Left kidney (tissue), 2 donors: ENCODE results near the gene JAZF1. TPM values are rescaled to one million over a fixed set of nuclear protein-coding genes. Genes with fewer than 3 reads are reported as not detected.
A peak's percentile ranks its signal among the peaks of the same experiment; 100 is the strongest.

ENCODE experiments used
- DNase-seq: peaks from one replicate; pipeline ENCODE4 v3.0.0-alpha.2; 2013
- polyA plus RNA-seq: library from polyadenylated mRNA; unstranded; fragments of 120-200 nt; gene quantifications from one replicate; pipeline ENCODE4 v1.2.1, GENCODE V29; 2013; ENCODE audit not compliant: insufficient read length

JAZF1 gene
- polyA plus RNA-seq, 1 donor: 12.6 TPM

DNA sequence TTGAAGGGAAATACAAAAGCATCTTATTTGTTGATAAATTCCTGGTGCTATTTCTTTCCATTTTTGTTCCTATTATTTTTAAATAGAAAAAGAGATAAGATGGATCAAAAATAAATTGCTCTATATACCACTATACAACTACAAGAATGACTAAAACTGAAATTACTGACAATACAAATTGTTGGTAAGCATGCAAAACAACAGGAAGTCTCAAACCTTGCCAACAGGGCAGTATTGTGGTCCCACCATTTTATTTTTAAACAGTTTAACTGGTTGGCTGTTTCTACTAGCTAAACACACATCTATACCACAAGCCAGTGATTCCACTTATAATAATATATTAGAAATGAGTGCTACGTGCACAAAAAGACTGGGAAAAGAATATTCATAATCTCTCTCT lies 213.0 kb downstream of the JAZF1 start:
- no peak for DNase-seq

DNA sequence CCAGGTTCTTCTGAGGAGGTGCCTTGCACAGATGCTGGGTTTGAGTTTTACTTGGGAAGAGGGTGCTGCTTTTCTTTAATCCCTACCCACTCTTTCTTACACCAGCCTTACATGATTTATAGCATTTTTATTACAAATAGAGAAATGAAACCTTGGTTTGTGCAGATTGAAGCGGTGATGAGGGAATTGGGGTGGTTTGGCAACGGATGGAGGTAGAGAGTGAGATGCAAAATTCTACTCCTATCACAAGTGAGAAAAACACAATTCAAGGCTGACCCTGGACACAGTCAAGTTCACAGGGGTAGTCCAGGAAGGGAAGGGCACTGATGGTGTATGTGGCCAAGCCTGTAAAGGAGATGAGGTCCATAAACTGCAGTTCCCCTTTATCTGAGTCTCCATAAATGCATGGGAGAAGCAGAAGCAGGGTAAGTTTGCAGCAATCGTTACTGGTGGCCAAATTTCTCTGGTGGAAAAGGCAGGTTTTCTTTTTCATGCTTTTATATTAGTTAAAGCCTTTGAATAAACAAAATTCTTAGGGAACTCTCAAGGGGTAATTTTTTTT lies 214.3 kb downstream of the JAZF1 start:
- no peak for DNase-seq

DNA sequence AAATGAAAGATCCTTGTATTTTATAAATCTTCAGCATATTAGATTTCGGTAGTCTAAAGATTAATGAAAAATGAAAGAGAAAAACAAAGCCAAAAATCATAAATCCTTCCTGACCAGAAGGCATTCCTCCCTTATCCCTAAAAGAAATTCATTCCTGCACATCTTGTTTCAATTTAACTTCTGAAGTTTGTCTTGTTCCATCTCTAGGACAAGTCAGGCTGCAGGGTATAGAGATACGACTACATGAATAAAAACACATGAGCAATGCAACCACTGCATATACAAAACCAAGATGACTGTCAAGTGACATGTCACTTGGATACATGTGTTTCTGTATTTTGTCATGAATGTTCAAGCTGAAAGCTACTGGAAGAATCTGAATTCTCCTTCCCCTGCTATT lies 214.9 kb downstream of the JAZF1 start:
- no peak for DNase-seq

DNA sequence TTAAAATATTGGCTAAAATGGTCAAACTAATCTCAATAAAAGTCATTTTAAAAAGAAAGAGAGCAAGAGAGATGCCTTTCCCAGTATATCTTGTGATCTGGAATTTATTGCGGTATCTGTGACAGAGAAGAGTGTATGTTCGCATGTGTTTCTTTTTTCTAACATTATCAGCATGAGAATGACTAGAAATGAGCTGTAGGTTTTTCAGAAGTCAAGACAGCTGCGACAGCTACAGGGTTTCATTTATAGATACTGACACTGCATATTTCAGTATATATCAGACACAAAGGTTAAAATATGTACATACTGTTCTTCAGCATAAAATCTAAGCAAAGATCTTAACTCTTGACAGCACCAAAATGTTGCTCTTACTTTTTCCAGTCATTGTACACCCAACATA lies 215.8 kb downstream of the JAZF1 start:
- no peak for DNase-seq

DNA sequence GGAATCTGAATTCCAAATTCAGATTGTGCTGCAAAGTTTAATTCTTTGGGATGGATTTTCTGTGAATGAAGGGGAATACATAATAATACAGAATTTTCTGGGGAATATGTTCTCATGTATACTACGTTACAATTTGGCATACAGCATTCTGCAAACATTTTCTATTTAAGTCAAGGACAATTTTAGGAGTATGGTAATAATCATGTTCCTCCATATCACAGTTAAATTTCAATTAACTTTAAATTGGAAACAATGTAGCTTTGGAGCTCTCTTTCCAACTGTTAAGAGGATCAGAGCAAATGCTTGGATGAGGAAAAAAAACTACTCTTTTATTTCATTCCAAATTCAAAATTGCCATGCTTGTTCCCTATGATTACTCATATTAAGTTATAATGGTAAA lies 217.5 kb downstream of the JAZF1 start:
- DNase-seq: no peak

DNA sequence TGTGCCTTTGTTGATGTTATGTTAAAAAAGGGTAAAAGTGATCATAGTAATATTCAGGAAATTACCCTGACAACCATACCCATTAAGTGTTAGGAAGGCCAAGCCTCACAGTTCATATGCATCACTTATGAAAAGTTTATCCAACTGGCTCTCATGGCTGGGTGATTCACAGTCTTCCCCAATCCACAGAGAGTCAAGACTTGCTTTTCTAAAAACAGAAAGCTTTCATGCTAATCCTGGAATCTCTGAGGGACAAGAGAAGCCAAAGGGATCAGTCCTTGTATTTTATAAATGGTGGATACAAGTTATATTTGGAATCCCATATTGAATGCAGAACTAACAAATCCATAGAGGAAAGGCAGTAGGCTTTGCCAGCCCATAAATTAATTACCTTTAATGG lies 218.3 kb downstream of the JAZF1 start:
- DNase-seq: no peak

DNA sequence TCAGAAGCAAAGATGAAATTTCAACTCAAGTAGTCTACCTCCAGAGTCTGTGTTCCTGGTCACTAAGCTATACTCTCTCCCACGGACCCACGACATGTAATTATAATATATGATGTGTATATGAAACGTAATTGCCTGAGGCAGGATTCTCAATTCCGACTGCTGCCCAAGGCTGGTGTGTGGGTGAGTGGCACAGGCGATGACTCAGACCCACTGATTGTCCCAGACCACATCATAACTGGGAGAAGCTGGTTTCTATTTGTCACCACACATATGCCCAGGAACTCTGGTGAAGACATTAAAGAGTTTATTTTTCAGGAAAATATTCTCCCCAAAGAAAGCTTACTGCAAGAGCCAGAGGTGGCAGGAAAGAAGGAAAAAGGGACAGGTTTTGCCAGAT lies 219.3 kb downstream of the JAZF1 start:
- no peak for DNase-seq

DNA sequence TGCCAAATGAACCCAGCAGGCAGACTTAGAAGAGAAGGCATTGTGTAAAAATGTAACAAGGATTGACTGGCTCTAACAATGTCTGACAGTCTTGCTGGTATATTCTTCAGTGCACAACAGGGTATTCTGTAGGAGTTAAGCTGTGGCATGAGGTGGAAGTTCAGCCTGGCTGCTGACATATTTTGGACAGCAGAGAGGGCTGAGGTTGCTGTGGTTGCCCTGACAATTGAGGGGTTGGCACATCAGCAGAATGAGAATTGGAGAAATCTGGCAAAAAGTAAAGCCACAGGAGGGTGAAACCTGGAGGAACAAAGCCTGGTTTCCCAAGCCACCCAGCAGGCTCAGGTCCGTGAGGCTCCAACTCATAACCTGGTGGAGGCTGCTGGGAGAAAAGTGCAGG lies 220.2 kb downstream of the JAZF1 start:
- DNase-seq: no peak

DNA sequence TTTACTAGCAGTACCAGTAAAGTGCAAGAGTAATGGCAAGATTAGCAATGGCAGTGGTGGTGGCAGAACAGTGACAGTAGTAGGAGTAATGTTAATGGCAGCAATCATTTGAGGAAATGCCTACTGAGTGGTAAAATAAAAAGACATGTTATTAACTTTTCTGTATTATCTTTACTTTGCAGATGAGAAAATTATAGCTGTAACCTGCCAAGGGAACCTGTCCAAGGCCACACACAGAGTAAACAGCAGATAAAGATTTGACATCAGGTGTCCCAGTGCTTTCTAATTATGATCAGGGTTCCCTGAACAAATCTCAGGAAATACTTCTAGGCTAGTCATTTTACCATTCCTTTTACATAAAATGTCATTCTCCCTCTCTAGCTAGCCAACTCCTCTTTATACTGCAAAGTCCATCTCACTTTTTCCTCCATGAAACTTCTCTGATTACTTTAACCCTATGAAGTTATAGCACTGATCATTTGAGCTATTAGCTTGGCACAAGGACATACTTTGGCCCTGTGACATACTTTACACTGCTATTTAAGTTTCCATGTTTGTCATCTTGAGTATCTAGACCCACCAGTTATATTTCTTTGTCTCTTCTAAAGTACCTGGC lies 221.6 kb downstream of the JAZF1 start:
- DNase-seq: no peak

DNA sequence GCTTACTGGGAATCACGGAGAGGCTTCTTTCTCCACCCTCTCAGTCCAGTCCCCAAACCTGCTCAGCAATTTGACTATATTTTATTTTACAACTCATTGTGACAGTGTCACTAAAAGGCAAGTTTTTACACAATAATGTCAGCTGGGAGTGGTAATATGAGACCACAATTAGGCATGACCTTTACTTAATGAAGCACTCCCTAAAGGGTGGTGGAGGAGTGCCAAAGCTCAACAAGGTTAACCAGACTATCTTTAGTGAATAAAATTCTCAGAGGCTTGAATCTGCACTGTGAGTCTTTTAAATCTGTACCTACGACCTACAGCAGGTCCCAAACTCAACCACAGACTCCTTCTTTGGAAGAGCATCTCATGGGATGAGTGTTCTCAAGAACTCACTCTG lies 225.0 kb downstream of the JAZF1 start:
- DNase-seq: no peak

DNA sequence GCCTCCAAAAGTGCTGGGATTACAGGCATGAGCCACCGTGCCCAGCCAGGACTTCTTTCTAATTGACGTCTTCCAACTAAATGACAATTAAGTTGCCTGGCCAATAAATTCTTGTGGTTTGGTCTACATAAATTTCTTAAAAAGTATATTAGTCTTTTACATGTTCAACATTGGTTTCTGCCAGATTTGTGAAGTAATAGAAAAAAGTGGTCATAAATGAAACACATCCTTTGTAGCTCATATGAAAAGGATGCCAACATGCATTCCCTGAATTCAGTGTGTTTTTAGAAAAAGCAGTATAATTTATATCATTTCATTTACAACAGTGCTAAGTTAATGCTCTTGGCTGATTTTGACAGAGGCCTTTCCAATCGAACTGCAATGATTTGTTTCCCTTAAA lies 225.6 kb downstream of the JAZF1 start:
- no peak for DNase-seq

DNA sequence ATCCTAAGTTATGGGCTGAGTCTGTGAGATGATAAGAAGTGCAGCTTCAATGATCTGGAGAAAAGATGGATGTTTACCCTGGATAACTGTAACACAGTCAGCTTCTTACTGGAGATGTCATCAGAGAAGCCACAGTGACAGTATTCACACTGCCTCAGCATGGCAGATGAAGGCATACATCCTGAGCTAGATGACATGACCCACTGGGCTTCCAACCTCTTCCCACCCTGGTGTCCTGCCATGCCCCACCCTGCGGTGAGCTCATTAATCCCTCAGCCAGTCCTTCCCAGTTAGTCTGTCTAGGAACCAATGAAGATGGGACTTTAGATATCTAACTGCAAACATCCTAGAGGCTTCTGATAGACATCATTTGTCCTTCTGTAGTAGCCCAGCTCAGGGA lies 226.8 kb downstream of the JAZF1 start:
- DNase-seq: no peak

DNA sequence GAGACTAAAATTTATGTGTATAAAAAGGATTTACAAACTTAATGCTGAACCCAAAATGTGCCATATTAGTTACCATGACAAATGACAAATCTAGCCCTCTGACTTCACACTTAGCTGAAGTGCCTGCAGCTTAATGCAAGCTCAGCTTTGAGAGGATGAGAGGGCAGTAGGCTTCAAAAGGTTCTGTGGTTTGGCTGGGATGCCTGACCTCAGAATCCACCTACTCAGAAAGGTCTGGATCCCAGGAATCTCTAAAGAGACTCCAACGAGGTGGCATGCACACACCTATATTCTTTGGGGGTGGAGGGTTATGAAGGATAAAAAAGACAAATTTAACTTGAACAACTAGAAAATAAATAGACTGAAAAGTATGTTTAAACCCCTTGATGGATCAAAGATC lies 227.2 kb downstream of the JAZF1 start:
- no peak for DNase-seq

DNA sequence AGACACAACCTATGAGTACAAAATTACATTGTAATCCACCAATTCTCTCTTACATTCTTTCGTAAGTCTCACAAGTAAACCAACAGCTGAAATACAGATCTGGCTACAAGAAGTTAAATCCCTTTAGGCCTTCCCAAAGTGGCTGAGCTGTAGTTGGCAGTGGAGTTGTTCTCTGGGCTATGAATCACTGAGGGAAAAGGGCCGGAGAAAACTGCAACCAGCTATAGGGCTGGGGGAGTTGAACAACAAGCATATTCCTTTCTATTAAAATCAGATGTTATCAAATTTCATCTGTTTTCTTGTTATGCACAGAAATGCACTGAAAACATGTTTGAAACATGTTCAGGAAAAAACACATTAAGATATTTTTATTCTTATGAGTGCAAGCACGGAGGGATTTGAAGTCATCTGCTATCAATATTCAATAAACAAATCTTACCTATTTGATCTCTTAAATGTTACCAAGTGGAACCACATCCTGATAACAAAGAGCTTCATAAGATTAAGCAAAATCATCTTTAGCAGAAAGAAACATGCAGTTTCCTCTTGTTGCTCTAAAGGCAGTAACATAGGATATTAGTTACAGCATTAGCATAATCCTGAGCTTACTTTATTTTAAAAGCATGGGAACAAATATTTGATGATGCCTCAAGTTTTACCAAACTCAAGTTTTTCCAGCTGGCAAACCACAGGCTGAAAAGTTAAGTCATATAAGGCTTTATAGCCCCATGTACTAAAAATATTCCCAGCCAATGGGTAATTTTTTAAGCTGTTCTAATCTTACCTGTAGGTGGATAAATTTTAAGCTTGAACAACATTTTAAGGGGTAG lies 227.9 kb downstream of the JAZF1 start:
- no peak for DNase-seq

DNA sequence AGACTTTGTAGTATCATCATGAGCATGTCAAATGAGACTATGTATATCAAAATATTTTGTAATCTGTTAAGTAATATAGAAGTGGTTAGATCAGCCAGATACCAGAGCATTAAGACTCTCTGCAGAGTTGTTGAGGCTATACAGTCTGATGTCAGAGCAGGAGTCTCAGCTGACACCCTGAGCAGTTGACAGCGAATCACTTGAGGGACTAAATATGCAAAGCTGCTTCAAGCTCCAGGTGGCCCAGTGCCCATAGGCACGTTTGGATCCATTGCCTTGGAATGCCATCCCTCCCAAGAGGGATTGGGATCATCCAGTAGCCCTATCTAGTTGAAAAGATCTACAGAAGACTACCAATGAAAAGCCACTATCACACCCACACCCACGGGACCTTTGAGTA lies 230.5 kb downstream of the JAZF1 start:
- DNase-seq: no peak

DNA sequence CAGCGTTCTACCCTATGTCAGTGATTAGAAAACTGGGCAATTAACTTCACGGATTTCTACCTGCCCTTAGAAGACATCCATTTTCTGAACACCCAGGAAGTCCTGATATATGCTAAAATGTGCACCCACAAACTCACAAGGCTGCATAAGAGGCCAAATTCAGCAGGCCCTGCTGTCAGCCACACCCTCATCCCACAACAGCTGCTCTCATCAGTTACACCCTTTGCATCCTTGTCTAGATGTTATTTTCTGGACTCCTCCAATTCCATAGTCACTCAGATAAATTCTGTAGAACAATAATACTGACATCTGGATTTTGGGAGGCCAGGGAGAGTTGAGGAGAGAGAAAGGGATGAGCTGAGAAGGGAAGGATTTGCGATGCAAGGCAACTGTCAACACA lies 231.7 kb downstream of the JAZF1 start:
- DNase-seq: no peak

DNA sequence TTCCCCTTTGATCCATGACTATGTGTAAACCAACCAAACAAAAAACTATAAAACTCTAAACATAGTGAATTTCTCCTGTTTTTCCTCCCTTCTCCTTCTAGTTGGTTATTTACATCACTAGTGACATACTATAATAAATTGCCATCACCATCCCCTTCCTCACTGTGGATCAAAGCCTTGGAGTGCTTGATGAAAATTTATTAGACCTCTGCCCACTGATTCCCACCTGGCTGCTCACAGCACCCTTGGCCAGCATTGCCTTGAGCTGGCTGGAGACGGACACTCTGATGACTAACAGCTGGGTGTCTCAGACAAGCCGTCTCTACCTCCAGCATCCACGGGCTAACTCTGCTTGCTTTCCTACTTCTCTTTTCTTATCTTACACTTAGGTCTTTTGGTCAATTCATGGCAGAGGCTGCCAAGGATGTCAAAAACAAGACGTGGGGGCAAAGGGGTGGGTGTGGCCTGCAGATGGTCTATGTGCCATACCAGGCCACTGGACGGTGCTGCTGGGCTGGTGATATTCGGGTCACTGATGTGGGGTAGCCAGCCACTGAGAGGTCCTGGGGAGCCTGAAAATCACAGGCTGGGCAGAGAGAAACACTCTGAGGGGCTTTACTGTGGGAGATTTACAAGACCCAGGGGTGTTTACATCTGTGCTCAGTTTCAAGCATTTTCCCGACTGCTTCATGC lies 232.9 kb downstream of the JAZF1 start:
- DNase-seq: peak; percentile 65

DNA sequence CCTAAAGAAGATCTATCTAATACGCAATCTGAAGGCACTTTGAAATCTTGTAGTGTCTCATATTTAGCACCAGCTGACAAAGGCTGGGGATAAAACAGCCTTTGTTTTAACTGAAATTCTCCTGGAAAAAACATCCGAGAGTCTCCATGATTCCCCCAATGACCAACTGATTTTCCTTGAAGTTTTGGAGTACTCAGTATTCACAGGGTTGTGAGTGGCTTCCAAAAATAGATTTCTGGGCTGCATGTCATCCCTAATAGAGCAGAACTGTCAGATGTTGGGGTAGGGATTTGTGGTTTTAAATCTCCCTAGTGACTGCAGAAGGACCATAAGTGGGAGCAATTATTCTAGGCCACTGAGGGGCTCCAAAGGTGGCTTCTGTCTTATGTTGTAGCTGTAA lies 234.2 kb downstream of the JAZF1 start:
- no peak for DNase-seq

DNA sequence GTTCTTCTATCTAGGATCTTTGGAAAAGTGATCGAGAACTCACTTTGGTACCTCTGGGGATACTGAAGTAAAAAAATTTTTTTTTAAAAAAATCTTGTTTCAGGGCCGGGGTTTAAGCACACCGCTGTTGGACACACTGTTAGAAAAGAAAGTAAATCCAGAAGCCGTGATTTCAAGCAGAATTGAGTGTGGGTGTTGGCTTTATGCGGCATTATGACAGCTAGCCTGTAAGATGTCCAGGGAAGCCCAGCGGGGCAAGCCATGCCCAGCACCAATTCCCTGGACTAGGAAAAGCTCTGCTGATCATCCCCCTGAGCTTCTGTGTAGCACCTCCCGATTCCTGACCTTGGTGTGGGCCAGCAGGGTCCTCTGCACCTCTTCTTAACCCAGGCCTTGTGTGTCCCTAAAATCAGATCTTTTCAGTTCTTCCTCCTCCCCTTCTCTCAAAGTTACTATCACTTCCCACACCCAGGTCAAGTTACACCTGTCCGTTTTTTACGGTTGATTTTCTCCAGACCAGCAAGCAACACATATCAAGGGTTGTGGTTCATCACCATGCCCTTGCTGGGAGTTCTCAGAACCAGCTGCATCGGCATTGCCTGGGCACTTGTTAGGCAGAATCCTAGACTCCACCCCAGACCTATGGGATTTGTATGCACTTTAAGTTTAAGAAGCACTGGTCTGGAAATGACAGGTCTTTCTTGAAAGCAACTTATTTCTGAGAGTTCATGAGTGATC lies 235.4 kb downstream of the JAZF1 start:
- DNase-seq: no peak

DNA sequence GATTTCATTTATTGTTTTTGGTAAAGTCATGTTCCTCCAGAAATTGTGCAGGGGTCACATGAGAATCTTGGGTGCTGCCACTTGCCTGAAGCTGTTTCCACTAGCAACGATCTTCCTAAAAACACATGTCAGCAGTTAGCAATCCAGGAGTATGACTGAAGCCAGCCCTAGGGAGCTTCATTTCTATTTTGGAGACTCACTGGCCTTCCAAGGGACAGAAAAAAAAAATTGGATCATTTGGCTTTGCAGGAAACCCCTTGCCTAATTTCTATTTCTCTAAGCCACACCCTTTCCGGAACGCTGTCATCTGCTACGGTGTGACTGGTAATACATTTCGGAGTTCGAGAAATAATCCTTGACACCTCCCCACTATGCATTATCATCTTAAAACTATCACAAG lies 236.0 kb downstream of the JAZF1 start:
- DNase-seq: no peak

DNA sequence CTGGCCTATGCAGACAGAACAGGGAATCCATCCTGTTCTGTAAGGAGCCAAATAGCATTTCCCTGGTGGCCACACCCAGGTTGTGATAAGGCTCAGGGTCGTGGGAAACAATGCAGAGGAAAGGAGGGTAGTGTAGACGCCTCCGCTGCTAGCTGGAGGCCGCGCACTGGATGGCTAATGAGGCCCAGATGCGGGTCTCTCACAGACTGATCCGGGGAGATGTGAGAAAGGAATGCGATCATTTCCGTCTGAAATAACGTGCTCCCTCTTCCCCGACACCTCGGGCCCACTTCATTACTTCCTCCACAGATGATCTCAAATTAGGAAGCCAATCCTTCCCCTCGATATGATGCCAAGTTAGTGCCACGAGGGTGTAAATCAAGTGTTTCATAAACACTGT lies 237.4 kb downstream of the JAZF1 start:
- no peak for DNase-seq

DNA sequence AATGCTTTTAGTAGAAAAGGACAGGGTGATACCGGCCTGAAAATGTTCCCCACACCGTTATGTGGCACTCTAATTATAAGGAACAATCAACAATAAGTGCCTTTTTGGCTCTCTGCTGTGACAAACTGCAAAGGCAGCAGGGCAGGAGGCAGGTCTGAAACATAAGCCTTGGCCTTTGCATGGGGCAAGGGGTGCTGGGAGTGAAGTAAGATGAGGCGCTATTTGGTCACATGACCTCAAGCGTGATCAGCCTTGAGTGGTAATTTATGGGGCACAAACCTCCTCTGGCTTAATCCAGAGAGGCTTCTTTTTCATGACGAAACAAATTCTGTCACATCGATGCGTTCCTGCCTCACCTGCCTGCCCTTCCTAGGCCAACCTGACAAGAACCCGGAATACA lies 237.9 kb downstream of the JAZF1 start:
- peak; percentile 51 for DNase-seq
